Hypothalamus (tissue), 51 donors: ENCODE measurements around the gene GTF3C2.

Experiments
- DNase-seq, 51 donors: peaks; one replicate each; lab custom pipeline; 2025; lab: John Stamatoyannopoulos, UW

The GTF3C2 gene

GRCh38 chr2:27356382-27357181 is at the start of gene GTF3C2:
Gene GTF3C2, minus strand, starts transcription at chr2:27356764. Its CDS starts 13,210 bp downstream, at chr2:27343554.
- peak; percentile 79 to 100 (median 95) for DNase-seq

GRCh38 chr2:27400348-27401135 is 44.0 kb upstream of the GTF3C2 start:
- no peak for DNase-seq

- DNase-seq, result no peak
Observed at GRCh38 chr2:27398962-27399361, 42.4 kb upstream of the GTF3C2 start.

- DNase-seq, result no peak
Observed at GRCh38 chr2:27393225-27393624, 36.7 kb upstream of the GTF3C2 start.

GRCh38 chr2:27390822-27391679 is 34.5 kb upstream of the GTF3C2 start:
- no peak for DNase-seq

- no peak for DNase-seq
Observed at GRCh38 chr2:27381577-27382181, 25.1 kb upstream of the GTF3C2 start.

- peak; percentile 72 to 99 (median 96) for DNase-seq
Observed at GRCh38 chr2:27380626-27381545, 24.3 kb upstream of the GTF3C2 start, which contains the start of gene ZNF513. Gene ZNF513, minus strand, starts transcription at chr2:27380734. Its CDS starts 208 bp downstream, at chr2:27380526.

GRCh38 chr2:27379836-27380625 is 23.5 kb upstream of the GTF3C2 start:
- peak in 40 of 51 donors; percentile 33 to 89 (median 75) for DNase-seq

- DNase-seq, result no peak
Observed at GRCh38 chr2:27379383-27379835, 22.8 kb upstream of the GTF3C2 start.

- DNase-seq, result no peak
Observed at GRCh38 chr2:27378809-27379290, 22.3 kb upstream of the GTF3C2 start.

- DNase-seq, result peak in 5 of 51 donors; percentile 7 to 37 (median 15)
Observed at GRCh38 chr2:27378096-27378808, 21.7 kb upstream of the GTF3C2 start.

- peak in 1 of 51 donors; percentile 30 for DNase-seq
Observed at GRCh38 chr2:27377618-27378095, 21.1 kb upstream of the GTF3C2 start.

GRCh38 chr2:27376866-27377617 is 20.5 kb upstream of the GTF3C2 start:
- DNase-seq, result no peak

GRCh38 chr2:27376151-27376865 is 19.7 kb upstream of the GTF3C2 start:
- no peak for DNase-seq

GRCh38 chr2:27375513-27376099 is 19.0 kb upstream of the GTF3C2 start:
- no peak for DNase-seq
